Spleen (tissue), 7 donors: ENCODE measurements around the gene HFE.
A peak's percentile ranks its signal among the peaks of the same experiment; 100 is the strongest.

Experiments
- CTCF ChIP-seq, 11 experiments: fragments of 200-600 bp in 7 of 11; fragments of 450-650 bp in 4 of 11; sonication (generic) in 4 of 11; IDR thresholded peaks in 8 of 11; conservative IDR thresholded peaks in 3 of 11; 1 replicate in 7 of 11; 2 replicates in 4 of 11; pipeline versions ENCODE4 v1.4.0 to v1.8.0; 2016 to 2021; ENCODE audit warnings: antibody characterized with exemption in 11 of 11, inconsistent platforms in 4 of 11, mild to moderate bottlenecking in 1 of 11
- POLR2A ChIP-seq, 3 donors: fragments of 450-650 bp; IDR thresholded peaks; one replicate each; pipeline ENCODE4 v1.5.1; 2017; ENCODE audit warnings: antibody characterized with exemption in 3 of 3, mild to moderate bottlenecking in 1 of 3
- donor health status: DM: no; HTN: no; CAD: no; lungs with moderate emphysema.
- donor health status: DM: no; HTN: no; CAD: no.
- donor health status: DM: no; HTN: no; CAD: no.

- TF ChIP-seq CTCF (IDR thresholded peaks at IDR 0.05 in 8 of 11, conservative IDR thresholded peaks at IDR 0.05 in 3 of 11): peak; percentile 60 to 88 (median 80)
- TF ChIP-seq POLR2A (IDR thresholded peaks at IDR 0.05): no peak
Observed at GRCh38 chr6:26097268-26097875, 10.1 kb downstream of the HFE start.
